IPS DF 4.7 (cell line): ENCODE measurements around the gene EPG5.

Experiments used
- DNase-seq: peaks from one replicate; pipeline ENCODE4 v3.0.0-alpha.2; 2013; ENCODE audit warnings: low spot score; ENCODE audit errors: extremely low read depth

The EPG5 gene

DNA sequence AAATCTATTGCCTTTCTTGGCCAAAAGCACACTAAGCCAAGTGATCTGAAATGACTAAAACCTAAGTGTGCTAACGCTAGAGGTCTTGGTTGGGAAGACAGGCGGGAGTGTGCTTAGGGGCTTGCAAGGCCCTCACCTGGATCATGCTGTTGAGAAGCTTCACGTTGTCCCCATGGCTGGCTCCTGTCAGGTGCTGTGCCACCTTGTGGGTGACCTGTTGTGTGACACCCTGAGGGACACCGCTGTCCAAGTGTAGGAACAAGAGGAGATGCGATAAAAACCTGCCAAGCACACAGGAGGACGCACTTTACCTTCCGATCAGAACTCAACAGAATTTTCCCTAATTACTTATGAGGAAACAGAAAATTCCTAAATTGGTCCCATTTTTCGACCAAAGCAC lies 50.8 kb downstream of the EPG5 start:
- DNase-seq, result no peak

DNA sequence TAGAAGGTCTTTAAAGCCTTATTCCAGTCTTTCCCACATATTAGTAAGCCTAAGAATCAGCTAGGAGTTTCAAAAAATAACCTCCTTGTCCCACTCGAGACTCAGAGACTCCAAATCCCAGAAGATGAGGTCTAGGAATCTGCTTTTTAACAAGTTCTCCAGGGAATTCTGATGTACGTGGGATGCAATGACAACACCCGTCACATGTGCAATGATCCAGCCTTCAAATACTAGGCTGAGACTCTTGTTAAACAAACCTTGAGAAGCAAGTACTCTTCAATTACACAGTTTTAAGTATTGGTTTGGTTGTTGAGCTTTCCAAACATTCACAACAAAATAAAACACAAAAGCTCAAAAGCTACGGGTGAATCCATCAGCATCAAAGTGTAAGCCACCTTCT lies 53.9 kb downstream of the EPG5 start:
- no peak for DNase-seq

DNA sequence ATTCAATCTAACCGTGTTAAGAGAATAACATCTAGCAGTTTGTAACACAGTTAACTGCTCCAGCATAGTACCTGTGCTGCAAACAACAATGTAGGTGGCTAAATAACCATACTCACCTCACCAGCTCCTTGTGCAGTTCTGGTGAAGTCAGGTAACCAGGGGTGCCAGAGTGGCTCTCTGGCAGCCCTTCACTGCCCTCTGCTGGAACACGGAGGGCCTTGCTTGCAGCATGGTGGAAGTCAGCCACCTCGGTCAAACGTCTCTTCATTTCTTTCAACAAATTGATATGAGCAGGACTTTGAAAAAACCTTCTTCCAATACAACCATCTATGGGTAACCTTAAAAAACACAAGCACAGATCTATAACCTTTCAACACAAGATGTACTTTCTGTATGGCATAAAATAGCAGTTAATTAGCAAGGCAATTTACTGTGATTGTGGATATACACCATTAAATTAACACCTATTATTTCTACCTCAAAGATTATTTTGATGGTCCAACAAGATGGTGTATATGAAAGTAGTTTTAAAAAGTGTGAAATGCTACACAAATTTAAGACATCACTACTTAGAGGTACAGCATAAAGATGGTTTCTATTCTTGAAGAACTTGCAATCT lies 56.6 kb downstream of the EPG5 start:
- DNase-seq, result peak; percentile 16

DNA sequence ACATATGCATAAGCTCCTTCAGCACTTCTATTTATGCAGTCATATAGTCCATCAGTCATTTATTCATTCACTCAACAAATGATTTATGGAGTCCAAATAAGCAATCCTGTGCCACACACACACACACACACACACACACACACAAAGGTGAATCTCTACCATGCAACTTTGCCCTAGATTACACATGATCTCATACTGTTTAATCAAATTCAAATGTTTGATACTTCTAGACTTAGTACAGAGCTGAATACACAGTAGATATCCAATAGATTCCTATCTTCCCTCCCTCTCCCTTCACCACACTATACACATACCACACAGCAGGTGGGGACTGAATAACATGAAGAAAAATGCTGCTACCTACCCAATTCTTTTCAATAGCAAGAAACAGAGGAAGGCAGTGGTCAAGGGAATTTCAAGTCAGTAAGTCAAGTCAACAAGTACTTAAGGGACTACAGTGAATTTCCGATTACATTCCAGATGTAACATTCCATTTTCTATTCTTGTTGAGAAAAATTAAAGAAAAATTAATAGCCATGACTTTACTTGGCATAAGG lies 65.4 kb downstream of the EPG5 start:
- no peak for DNase-seq

DNA sequence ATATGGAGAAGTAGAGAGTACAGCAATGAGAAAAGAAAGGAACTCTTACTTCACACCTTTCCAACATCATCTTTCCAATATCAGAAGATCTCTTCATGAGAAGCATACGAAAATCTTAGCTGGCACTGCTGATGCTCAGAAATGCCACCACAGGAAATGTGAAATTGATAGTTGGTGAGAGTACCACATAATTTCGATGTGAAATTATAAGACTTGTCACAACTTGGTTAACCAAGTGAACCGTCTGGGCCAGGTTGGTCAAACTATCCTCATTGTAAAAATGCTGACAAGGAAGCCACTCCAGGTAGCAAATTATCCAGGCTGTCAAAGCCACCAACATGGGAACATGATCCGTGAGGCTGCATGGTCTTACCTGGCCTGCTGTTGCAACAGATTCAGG lies 66.5 kb downstream of the EPG5 start:
- no peak for DNase-seq

DNA sequence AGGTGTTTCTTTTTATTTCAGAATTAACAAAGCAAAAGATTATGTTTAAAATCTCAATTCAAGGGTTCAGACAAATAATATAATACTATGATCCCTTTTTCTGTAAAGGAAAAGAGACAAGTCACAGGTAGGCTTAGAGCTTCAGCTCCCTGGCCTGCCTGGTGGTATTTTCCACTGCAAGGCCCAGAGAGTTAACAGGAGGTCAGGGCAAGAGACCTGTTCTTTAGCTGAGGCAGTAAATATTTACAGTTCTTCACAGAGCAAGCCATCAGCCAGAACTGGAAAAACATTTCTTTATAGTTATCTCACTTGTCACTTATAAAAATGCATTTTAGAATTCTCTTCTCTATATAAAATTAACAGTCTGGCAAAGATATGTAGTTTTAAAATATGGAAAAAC lies 70.1 kb downstream of the EPG5 start:
- no peak for DNase-seq

DNA sequence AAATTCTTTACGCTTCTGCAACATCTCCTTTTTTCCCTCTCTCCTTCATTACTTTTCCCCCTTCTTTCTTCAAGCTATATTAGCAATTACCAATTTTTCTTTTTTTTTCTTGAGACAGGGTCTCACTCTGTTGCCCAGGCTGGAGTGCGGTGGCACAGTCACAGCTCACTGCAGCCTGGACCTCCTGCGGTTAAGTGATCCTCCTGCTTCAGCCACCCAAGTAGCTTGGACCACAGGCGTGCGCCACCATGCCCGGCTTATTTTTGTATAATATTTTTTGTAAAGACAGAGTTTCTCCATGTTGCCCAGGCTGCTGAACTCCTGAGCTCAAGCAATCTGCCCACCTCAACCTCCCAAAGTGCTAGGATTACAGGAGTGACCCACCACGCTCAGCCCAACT lies 70.7 kb downstream of the EPG5 start:
- DNase-seq, result no peak

DNA sequence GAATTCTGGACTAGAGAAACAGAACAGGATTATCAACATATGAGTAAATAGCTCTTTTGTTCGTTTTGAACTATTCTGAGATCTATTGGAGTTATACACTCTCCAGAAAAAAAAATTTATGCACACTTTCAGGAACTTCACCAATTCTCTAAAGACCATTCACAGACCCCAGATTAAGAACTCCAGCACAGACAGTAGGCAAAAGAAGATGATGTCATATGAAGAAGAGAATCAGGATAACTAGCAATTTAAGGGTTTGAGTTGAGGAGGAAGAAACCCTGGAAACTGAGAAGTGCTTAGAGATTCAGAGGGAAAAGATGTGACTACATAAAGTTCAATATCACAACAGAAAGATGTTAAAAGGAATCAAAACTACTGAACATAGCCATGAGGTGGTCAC lies 71.8 kb downstream of the EPG5 start:
- DNase-seq, result no peak

DNA sequence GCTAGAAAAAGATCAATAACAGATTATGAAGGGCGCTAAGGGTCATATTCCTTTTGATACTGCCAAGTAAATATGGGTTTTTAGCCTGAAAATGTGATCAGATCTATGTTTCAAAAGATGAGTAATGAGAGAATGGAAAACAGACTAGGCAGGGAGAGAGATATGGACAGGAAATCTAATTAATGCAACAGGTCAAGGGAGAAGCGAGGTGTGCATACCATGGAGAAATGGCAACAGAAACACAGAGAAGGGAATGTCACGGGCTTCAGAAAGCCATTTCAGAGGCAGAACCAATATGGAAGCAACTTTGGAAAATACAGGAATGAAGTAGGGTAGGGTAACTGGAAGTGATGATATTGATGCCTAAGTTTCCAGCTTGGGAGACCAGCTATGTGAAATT lies 72.3 kb downstream of the EPG5 start:
- no peak for DNase-seq

DNA sequence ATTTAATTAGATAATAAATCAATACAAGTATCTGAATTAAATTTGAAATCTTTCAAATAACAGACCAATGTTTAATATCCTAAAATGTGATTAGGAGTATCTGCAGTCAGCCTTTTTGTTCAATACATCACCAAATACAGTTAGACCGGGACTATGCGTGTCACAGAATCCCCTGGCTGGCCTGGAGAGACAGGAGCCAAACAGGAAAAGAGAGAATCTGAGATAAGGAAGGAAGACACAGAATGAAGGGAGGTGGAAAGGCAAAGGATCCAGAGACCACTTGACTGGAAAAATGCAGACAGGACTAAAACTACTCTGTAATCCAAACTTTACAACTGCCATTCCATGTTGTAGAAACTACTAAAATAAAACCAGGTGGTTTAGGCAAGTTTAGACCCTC lies 75.3 kb downstream of the EPG5 start:
- no peak for DNase-seq

DNA sequence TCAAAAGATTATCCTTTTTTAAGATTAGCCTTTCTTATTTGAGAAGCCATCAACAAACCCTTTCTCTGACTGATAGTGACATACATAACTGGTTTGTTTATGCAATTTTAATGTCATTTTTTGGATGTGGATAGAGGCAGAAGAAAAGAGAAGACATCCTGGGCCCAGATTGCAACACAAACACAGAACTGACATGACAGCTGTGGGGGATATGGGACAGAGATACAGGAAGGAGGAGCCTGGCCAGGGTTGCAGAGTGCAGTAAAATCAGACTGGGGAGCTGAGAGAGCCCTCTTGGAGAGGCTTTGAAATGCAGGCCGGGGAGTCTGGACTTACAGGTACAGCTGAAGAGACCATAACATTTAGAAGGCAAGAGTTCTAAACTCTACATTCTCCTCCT lies 76.5 kb downstream of the EPG5 start:
- no peak for DNase-seq

DNA sequence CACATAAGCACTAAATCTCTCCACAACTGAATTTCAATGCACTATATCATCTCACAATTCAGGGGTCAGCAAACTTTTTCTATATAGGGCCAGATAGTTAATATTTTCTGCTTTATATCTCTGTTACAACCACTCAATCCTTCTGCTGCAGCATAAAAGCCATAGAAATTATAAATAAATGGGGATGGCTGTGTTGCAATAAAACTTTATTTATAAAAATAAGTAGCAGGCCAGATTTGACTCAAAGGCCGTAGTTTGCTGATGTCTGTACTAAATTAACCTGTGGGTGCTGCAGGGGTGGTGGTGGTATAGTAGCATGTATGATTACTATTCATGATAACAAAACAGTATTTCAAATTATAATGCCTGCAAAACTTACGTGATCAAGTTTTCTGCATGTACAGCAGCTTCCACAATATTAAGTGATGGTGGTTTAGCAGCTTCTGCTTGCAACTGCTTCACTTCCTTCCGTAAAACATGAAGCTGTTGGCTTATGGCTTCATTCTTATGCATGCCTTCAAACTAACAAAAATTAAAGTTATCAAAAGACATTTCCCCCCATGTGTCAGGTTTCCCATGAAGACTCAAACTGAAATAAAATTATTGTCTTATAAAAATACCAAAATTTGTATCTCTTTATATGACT lies 77.6 kb downstream of the EPG5 start:
- no peak for DNase-seq

DNA sequence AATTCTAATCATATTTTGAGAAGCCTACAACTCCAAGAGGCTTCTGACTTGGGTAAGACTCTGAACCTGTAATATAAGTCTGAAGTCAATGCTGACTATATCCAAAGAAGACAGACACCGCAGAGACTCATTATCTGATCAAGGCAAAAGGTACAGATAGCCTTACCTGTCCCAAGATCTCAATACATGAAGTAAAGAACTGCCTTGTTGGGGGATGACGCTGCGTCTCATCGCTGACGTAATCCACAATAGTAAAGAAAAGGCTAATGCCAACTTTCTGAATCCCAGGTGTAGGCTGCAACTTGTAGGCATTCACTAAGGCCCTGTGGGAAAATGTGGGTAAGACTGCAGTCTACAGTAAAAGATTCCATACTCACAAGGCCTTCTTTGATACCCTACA lies 79.5 kb downstream of the EPG5 start:
- DNase-seq, result no peak

DNA sequence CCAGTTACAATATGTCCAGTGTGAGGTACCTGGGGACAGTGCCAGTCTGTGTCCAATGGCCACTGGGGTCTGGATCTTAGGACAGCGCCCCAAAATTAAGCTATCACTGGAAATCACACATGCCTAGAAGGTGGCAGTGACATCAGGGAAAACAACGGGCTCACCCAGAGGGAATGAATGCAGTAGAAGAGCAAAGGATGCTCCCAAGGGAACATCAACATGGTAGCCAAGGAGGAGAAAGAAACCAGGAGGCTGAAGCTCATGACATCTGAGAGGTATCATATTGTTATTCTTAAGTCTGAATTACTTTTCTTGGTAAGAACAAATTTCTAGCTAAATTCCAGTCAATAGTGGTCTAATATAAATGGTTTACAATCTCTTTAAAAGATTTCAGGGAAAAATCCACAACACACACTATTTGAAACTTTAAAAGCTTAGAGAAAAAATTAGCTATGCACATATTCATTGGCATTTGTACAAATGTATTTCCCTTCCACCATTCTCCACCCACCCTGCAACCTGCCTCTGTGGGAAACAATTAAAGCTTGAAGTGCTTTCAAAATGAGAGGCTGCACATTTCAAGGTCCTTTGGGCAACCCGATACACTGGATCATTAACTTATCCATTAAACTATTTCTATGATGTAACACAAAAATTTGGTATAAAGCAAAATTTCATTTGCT lies 86.1 kb downstream of the EPG5 start:
- DNase-seq, result no peak

DNA sequence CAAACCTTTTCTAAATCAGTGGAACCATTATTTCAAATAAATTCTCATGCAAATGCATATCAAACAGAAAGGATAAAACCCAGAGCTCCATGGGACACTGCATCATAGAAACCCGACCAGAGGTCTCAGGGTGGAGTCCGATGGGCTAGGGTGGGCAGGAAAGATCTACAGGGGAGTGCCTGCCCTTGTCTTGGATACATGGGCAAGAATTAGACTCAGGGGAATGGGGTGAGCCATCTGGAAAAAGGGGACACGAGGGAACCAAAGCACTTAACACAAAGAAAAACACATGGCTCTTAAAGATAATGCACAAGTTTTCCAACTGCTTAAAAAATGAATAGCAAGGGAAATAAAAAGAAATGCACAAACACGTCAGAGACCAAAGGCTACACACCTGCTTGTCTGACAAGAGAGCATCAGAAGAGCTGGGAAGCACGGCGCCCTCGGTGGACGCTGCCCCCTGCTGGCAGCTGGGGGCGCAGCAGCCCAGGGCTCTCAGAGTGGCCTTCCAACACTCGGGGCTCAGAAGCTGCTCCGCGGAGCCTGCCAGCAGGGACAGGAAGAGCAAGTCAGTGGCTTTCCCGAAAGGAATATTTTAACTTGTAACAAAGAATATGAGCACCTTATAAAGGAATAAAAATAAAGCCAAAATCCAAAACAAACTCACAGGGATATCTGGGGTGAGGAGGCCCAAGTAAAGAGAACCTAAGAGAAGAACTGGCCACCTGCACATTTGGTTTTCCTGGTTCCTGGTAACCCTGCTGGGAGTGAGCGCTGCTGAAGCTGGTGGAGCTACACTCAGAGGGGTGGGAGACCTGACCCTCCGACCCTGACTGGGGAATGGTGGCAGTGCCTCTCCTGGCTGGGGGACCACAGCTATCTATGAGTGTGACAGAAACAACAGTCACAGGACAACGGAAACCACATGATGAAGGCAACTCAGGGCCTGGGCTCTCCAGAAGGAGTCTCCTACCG lies 87.2 kb downstream of the EPG5 start:
- peak; percentile 49 for DNase-seq

DNA sequence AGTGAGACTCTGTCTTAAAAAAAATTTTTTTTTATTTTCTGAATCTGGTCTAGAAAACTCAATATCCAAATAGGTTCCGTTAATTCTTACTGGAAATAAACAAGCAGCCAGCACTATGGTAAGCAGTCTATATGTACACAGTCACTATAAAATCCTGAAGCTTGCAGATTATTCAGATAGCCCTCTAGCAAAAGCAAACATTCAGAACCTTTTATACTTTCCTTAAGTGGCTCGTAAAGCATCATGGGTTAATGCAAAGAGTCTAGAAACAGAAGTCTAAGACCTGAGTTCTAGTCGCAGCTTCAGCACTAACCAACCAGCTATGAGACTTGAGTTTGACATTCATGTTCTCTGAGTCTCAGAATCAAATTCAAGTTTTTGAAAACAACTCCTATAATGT lies 89.7 kb downstream of the EPG5 start:
- no peak for DNase-seq

DNA sequence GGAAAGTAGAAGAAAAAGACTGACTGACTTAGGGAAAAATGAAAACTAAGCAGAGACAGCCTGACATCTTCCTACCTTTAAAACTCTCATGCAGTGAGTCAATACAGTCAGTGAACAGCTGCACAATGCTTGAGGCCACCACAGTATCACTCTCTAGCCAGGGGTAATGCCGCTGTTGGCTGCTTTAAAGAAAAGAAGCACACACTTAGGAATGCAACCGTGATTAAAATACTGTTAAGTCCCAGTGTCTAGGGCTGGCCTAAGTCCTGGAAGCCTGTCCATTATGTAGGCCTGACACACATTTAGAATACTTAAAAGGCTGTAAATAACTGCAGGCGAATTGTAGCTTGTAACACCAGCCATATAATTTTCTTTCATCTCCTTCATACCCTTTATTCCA lies 91.0 kb downstream of the EPG5 start:
- DNase-seq, result no peak

DNA sequence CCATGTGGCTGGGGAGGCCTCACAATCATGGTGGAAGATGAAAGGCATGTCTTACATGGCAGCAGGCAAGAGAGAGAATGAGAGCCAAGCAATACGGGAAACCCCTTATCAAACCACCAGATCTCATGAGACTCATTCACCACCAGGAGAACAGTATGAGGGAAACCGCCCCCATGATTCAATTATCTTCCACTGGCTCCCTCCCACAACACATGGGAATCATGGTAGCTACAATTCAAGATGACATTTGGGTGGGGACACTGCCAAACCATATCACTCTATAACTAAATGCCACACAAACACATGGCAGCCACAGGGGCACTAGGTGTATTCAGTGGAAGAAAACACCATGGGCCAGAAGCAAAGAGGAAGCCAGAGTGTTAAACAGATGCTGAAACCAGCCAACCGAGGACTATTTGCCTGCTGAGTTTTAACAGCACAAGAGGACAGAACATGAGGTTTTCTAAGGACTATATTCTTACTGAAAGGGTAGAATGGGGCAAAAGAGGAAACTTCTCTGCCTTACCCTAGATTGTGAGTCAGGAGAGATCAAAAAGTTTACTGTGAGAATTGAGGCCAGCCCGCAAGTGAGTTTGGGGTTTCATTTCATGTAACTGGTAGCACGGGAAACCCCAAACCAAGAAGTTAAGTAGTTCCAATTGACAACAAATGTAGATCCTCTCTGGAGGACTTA lies 92.5 kb downstream of the EPG5 start:
- no peak for DNase-seq

DNA sequence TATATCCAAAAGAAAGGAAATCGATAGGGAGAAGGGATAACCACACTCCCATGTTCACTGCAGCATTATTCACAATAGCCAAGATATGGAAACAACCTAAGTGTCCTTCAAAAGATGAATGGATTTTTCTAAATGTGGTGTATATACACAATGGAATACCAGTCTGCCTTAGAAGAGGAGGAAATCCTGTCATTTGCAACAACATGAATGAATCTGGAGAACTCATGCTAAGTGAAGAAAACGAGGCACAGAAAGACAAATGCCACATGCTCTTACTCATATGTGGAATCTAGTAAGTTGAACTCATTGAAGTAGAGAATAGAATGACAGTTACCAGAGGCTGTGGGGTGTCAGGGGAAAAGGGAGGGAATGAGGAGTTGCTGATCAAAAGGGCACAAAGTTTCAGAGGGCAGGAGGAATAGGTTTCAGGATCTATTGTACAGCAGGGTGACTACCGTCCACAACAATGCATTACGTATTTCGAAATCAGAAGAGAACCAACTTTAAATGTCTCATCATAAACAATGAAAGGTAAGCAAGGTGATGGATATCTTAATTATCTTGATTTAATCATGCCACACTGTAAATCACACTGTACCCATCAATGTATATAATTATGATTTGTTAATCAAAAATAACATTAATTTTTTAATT lies 95.6 kb downstream of the EPG5 start:
- DNase-seq, result no peak

DNA sequence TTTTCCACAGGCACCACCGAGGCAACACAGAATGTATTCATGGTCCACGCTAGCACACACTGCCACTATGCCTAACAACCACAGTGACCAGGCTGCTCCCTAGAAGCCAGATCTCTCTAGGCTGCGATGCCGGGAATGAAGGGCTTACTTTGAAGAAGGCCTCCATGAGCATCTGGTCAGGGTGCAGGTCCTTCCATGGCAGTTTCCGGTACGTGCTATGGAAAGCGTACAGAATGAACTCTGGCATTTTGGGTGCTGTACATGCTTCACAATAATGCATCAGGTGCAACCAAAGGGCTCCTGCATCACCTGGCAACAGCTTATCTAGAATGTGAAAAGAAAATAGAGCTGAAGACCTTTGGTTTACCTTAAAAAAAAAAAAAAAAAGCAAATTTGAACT lies 96.7 kb downstream of the EPG5 start:
- DNase-seq, result no peak
